ENCODE measurements around the gene PRRT3. TPM values are rescaled to one million over a fixed set of nuclear protein-coding genes. Genes with fewer than 3 reads are reported as not detected.
A peak's percentile ranks its signal among the peaks of the same experiment; 100 is the strongest.

Gene PRRT3
- total and polyA plus RNA-seq, 2 donors (not counting 1 experiment from before 2014, with no cell fraction given), result 3.1 to 3.8 TPM

- Histone ChIP-seq H3K4me1 (ENCODE audit: control insufficient read depth, extremely low read depth, insufficient read depth, low read length) (peaks cover 12% of the 10 kb centered on the region), H3K36me3 (ENCODE audit: control insufficient read depth, insufficient read depth, low read length) (no peaks in the 10 kb centered on the region), H4K20me1 (ENCODE audit: control insufficient read depth, extremely low read depth, insufficient read depth, low read length) (no peaks in the 10 kb centered on the region), H3K9me3 (ENCODE audit: control insufficient read depth, insufficient read depth, low read depth, low read length) (no peaks in the 10 kb centered on the region), H3K27me3 (ENCODE audit: control insufficient read depth, insufficient read depth, low read length) (no peaks in the 10 kb centered on the region), H3K27ac (ENCODE audit: insufficient read depth, low read length) (no peak overlapping the region), H3K79me2 (ENCODE audit: control insufficient read depth, insufficient read depth, low read length) (no peaks in the 10 kb centered on the region), H3K4me3 (replicated peaks in 1 of 4; ENCODE audit: control extremely low read depth in 1 of 4, insufficient read depth in 1 of 4, low read depth in 3 of 4, low read length in 4 of 4) (no peak overlapping the region), H3K9ac (ENCODE audit: insufficient read depth, low read length) (no peak overlapping the region), H3K4me2 (ENCODE audit: extremely low read depth, insufficient read depth, low read length) (no peak overlapping the region), H2AFZ (ENCODE audit: low read length) (no peak overlapping the region)
- DNase-seq (ENCODE audit: low read depth in 2 of 2), result no peak
- TF ChIP-seq EZH2 (IDR thresholded peaks at IDR 0.05; ENCODE audit: low read length, missing control alignments), result no peak
- TF ChIP-seq CTCF (conservative IDR thresholded peaks at IDR 0.05 in 1 of 2, IDR thresholded peaks at IDR 0.05 in 1 of 2; ENCODE audit: low read depth in 1 of 2, low read length in 2 of 2), result no peak
Observed at GRCh38 chr3:9903904-9904303, 48.3 kb downstream of the PRRT3 start.

DNA sequence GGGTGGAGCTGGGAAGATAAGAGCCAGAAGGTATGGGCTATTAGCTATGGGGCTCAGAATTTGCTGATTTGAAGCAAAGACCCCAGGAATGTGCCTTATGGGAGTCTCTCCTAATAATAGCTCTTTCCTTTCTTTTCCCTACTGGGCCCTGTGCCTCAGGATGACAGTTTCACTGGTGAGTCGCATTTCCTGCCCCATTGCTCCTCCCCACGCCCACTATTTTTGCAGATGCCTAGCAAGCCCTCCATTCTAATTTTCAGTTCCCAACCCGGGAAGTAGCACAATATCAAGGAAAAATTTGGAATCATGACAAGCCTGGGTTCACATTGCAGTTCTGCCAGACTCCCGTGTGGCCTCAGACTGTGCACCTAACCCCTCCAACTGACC lies 49.0 kb downstream of the PRRT3 start:
- Histone ChIP-seq H3K79me2 (ENCODE audit: control insufficient read depth, insufficient read depth, low read length) (no peaks in the 10 kb centered on the region), H3K9me3 (ENCODE audit: control insufficient read depth, insufficient read depth, low read depth, low read length) (no peaks in the 10 kb centered on the region), H3K27ac (ENCODE audit: insufficient read depth, low read length) (peak overlapping the region; percentile 74), H3K4me2 (ENCODE audit: extremely low read depth, insufficient read depth, low read length) (peak overlapping the region; percentile 85), H3K27me3 (ENCODE audit: control insufficient read depth, insufficient read depth, low read length) (no peaks in the 10 kb centered on the region), H3K9ac (ENCODE audit: insufficient read depth, low read length) (no peak overlapping the region), H4K20me1 (ENCODE audit: control insufficient read depth, extremely low read depth, insufficient read depth, low read length) (no peaks in the 10 kb centered on the region), H3K4me3 (replicated peaks in 1 of 4; ENCODE audit: control extremely low read depth in 1 of 4, insufficient read depth in 1 of 4, low read depth in 3 of 4, low read length in 4 of 4) (peak overlapping the region; percentile 5 to 40 (median 18)), H3K4me1 (ENCODE audit: control insufficient read depth, extremely low read depth, insufficient read depth, low read length) (peaks cover 12% of the 10 kb centered on the region), H2AFZ (ENCODE audit: low read length) (peak overlapping the region; percentile 71), H3K36me3 (ENCODE audit: control insufficient read depth, insufficient read depth, low read length) (no peaks in the 10 kb centered on the region)
- peak in 1 of 2 donors; percentile 50 for DNase-seq (ENCODE audit: low read depth in 2 of 2)
- TF ChIP-seq EZH2 (IDR thresholded peaks at IDR 0.05; ENCODE audit: low read length, missing control alignments), result no peak
- no peak for TF ChIP-seq CTCF (conservative IDR thresholded peaks at IDR 0.05 in 1 of 2, IDR thresholded peaks at IDR 0.05 in 1 of 2; ENCODE audit: low read depth in 1 of 2, low read length in 2 of 2)

- Histone ChIP-seq H3K27ac (ENCODE audit: insufficient read depth, low read length) (peak within 1 kb of the TSS; percentile 74), H3K36me3 (ENCODE audit: control insufficient read depth, insufficient read depth, low read length) (no peaks in the 10 kb centered on the region)
Observed at GRCh38 chr3:9902372-9903237, 49.6 kb downstream of the PRRT3 start, which contains the start of gene IL17RE. Gene IL17RE (plus strand): TSS chr3:9902848. CDS start chr3:9902933, 85 bp downstream.

More at GRCh38 chr3:9902372-9903237, 49.6 kb downstream of the PRRT3 start, which contains the start of gene IL17RE:
- H3K9me3 ChIP-seq (ENCODE audit: control insufficient read depth, insufficient read depth, low read depth, low read length), result no peaks in the 10 kb centered on the region
- DNase-seq (ENCODE audit: low read depth in 2 of 2), result no peak
- H3K9ac ChIP-seq (ENCODE audit: insufficient read depth, low read length), result no peak within 1 kb of the TSS
- peaks cover 12% of the 10 kb centered on the region for H3K4me1 ChIP-seq (ENCODE audit: control insufficient read depth, extremely low read depth, insufficient read depth, low read length)
- H2AFZ ChIP-seq (ENCODE audit: low read length), result peak within 1 kb of the TSS; percentile 71
- TF ChIP-seq EZH2 (IDR thresholded peaks at IDR 0.05; ENCODE audit: low read length, missing control alignments) (no peak), CTCF (conservative IDR thresholded peaks at IDR 0.05 in 1 of 2, IDR thresholded peaks at IDR 0.05 in 1 of 2; ENCODE audit: low read depth in 1 of 2, low read length in 2 of 2) (no peak)
- H3K4me3 ChIP-seq (replicated peaks in 1 of 4; ENCODE audit: control extremely low read depth in 1 of 4, insufficient read depth in 1 of 4, low read depth in 3 of 4, low read length in 4 of 4), result peak within 1 kb of the TSS; percentile 5 to 40 (median 18)
- H4K20me1 ChIP-seq (ENCODE audit: control insufficient read depth, extremely low read depth, insufficient read depth, low read length), result no peaks in the 10 kb centered on the region
- H3K27me3 ChIP-seq (ENCODE audit: control insufficient read depth, insufficient read depth, low read length), result no peaks in the 10 kb centered on the region
- H3K4me2 ChIP-seq (ENCODE audit: extremely low read depth, insufficient read depth, low read length), result peak within 1 kb of the TSS; percentile 85
- no peaks in the 10 kb centered on the region for H3K79me2 ChIP-seq (ENCODE audit: control insufficient read depth, insufficient read depth, low read length)

All from fibroblast of lung (primary cell).